OCI-LY1 (cell line): Measurements from ENCODE around the gene FASN.

Experiments
- CTCF ChIP-seq: fragments of 200-600 bp; sonication (generic), shearing (Covaris generic); IDR thresholded peaks from 2 replicates; pipeline ENCODE4 v1.5.1; 2017; ENCODE audit warnings: mild to moderate bottlenecking, antibody characterized with exemption, low read length, moderate library complexity, mixed read lengths
- EZH2 ChIP-seq: fragments of 200-600 bp; sonication (generic), shearing (Covaris generic); IDR thresholded peaks from 2 replicates; pipeline ENCODE4 v1.8.0; 2017; ENCODE audit warnings: borderline replicate concordance, mixed run types, mild to moderate bottlenecking, antibody characterized with exemption, low read length, moderate library complexity, mixed read lengths

GRCh38 chr17:82058230-82058854, 39.7 kb downstream of the FASN start:
- TF ChIP-seq CTCF, result no peak
- TF ChIP-seq EZH2, result no peak
